Parietal lobe (tissue), 2 donors: ENCODE data around the gene ETNK1. TPM values are rescaled to one million over a fixed set of nuclear protein-coding genes. Genes with fewer than 3 reads are reported as not detected.

Experiments used
- small RNA-seq: library from RNA; depleted of rRNA; stranded (forward); fragments of <200 nt; gene quantifications from one replicate; pipeline ENCODE3, GENCODE V24; 2014; ENCODE audit warnings: low replicate concordance
- total RNA-seq: library from RNA; depleted of rRNA; stranded (reverse); fragments of >200 nt; gene quantifications from one replicate; pipeline ENCODE4 v1.2.3, GENCODE V29; 2014

ETNK1 gene, protein sequence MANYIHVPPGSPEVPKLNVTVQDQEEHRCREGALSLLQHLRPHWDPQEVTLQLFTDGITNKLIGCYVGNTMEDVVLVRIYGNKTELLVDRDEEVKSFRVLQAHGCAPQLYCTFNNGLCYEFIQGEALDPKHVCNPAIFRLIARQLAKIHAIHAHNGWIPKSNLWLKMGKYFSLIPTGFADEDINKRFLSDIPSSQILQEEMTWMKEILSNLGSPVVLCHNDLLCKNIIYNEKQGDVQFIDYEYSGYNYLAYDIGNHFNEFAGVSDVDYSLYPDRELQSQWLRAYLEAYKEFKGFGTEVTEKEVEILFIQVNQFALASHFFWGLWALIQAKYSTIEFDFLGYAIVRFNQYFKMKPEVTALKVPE
- 110 TPM for total RNA-seq

DNA sequence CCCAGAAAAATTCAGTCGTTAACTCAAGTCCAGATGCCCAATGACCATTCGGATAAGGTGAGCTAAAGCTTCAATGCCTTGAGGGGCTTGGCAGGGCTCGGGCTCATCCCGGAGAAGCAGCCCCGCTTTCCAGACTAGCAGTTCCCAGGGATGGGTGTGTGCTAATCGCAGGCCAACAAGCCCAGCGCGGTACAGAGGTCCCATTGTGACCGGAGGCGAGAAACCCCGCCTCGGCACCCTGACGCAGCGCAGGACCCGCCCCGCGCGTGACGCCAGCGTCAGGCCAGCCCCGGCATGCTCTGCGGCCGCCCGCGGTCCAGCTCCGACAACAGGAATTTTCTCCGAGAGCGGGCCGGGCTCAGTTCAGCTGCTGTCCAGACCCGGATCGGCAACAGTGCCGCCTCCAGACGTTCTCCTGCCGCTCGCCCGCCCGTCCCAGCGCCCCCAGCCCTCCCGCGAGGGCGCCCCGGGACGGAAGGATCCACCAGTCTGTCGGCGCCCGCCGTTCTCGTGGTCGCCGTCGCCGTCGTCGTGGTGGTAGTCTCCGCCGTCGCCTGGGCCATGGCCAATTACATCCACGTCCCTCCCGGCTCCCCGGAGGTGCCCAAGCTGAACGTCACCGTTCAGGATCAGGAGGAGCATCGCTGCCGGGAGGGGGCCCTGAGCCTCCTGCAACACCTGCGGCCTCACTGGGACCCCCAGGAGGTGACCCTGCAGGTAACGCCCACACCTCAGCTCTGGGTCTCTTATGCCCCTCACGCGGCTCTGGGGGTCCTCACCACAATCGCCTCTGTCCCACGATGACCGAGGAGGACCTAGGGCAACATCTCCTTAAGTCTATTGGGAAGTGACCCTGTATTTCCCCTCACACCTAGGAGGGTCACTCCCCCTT, at the start of gene ETNK1:
Gene ETNK1, plus strand, starts transcription at position 302 of the 892 bp plus-strand sequence. Its CDS starts 260 bp downstream, at position 562.

Small RNAs within 50 kb of the gene (small RNA-seq; reads per million reads assigned to genes)
- gene RPS27P22: not detected

Other genes with a start within 250 kb of the ETNK1 start
- 198 TPM for gene C2CD5, start 80.6 kb upstream of the ETNK1 start, total RNA-seq